IMR-90 (cell line): ENCODE results near the gene TMEM100. TPM values are rescaled to one million over a fixed set of nuclear protein-coding genes. Genes with fewer than 3 reads are reported as not detected.

Experiments
- ATAC-seq: fragments of 200-7000 bp; cut with Tn5 transposase; 2 replicates; pipeline ENCODE4 v1.9.1; 2020; ENCODE audit warnings: low read depth, mild to moderate bottlenecking, moderate library complexity
- BruUV-seq: library from RNA; stranded (reverse); fragments of 400-500 nt; replicated peaks from 2 replicates; lab custom pipeline; 2021; lab: Mats Ljungman, UMichigan
- CTCF ChIA-PET: fragments of 300-600 bp; formaldehyde crosslinking; extraction: SDS; loops from one replicate; lab custom pipeline; 2021; ENCODE audit warnings: antibody characterized with exemption; lab: Yijun Ruan, JAX
- POLR2A ChIA-PET: fragments of 300-600 bp; sonication (Branson Sonifier 250); formaldehyde crosslinking; loops from one replicate; lab custom pipeline; 2022; ENCODE audit warnings: antibody characterized with exemption; ENCODE audit not compliant: unreplicated experiment; lab: Charles Lee
- DNase-seq: peaks from one replicate; pipeline ENCODE4 v3.0.0; 2013
- H2AFZ ChIP-seq: replicated peaks from 2 replicates; pipeline ENCODE3; 2013; ENCODE audit warnings: low read length, mild to moderate bottlenecking; ENCODE audit not compliant: poor library complexity
- H2AK5ac ChIP-seq: 2 replicates; pipeline ENCODE4 v1.6.1; 2013; ENCODE audit warnings: low read depth, low read length, inconsistent platforms
- H2AK9ac ChIP-seq: replicated peaks from 2 replicates; pipeline ENCODE3; 2013; ENCODE audit warnings: mild to moderate bottlenecking, low read depth, low read length, moderate library complexity; ENCODE audit not compliant: poor library complexity
- H2BK120ac ChIP-seq: 2 replicates; pipeline ENCODE4 v1.6.1; 2013; ENCODE audit warnings: low read depth, low read length, inconsistent platforms
- H2BK15ac ChIP-seq: 3 replicates; pipeline ENCODE4 v1.6.1; 2013; ENCODE audit warnings: low read depth, low read length, inconsistent platforms
- H2BK20ac ChIP-seq: 2 replicates; pipeline ENCODE4 v1.6.1; 2013; ENCODE audit warnings: low read depth, mild to moderate bottlenecking, inconsistent platforms, low read length, moderate library complexity
- H2BK5ac ChIP-seq: 2 replicates; pipeline ENCODE4 v1.6.1; 2013; ENCODE audit warnings: mild to moderate bottlenecking, low read depth, low read length, inconsistent platforms; ENCODE audit not compliant: poor library complexity, severe bottlenecking
- H3K14ac ChIP-seq: replicated peaks from 2 replicates; pipeline ENCODE4 v1.6.1; 2013; ENCODE audit warnings: low read depth, low read length, inconsistent platforms
- H3K18ac ChIP-seq: 2 replicates; pipeline ENCODE4 v1.6.1; 2013; ENCODE audit warnings: low read depth, low read length, control low read depth
- H3K23ac ChIP-seq: 2 replicates; pipeline ENCODE4 v1.6.1; 2013; ENCODE audit warnings: low read depth, low read length, inconsistent platforms
- H3K27ac ChIP-seq: 2 replicates; pipeline ENCODE4 v1.5.1; 2013; ENCODE audit warnings: mild to moderate bottlenecking, control low read depth, low read length; ENCODE audit not compliant: insufficient read depth
- H3K27me3 ChIP-seq: 2 replicates; pipeline ENCODE4 v1.6.1; 2013; ENCODE audit warnings: low read length; ENCODE audit not compliant: control insufficient read depth, insufficient read depth
- H3K36me3 ChIP-seq: 2 replicates; pipeline ENCODE4 v1.6.1; 2013; ENCODE audit warnings: low read length, mixed read lengths; ENCODE audit not compliant: control insufficient read depth, insufficient read depth
- H3K4ac ChIP-seq: 2 replicates; pipeline ENCODE4 v1.6.1; 2013; ENCODE audit warnings: low read depth, low read length, inconsistent platforms
- H3K4me1 ChIP-seq: 2 replicates; pipeline ENCODE4 v1.6.1; 2013; ENCODE audit warnings: low read length, mixed read lengths; ENCODE audit not compliant: control insufficient read depth, insufficient read depth
- H3K4me2 ChIP-seq: 2 replicates; pipeline ENCODE4 v1.6.1; 2013; ENCODE audit warnings: low read depth, mild to moderate bottlenecking, control low read depth, low read length, moderate library complexity
- H3K4me3 ChIP-seq: 2 replicates; pipeline ENCODE4 v1.5.1; 2013; ENCODE audit warnings: low read depth, mild to moderate bottlenecking, control low read depth, low read length, moderate library complexity; ENCODE audit not compliant: insufficient read depth
- H3K56ac ChIP-seq: 2 replicates; pipeline ENCODE4 v1.6.1; 2013; ENCODE audit warnings: low read length, inconsistent platforms; ENCODE audit not compliant: insufficient read depth; ENCODE audit errors: extremely low read depth
- H3K79me1 ChIP-seq, 2 experiments: 2 replicates each; pipeline ENCODE4 v1.6.1; 2013; ENCODE audit warnings: low read length in 2 of 2, inconsistent platforms in 1 of 2, low read depth in 1 of 2
- H3K9ac ChIP-seq: 2 replicates; pipeline ENCODE4 v1.6.1; 2013; ENCODE audit warnings: low read depth, low read length, control low read depth
- H3K9me1 ChIP-seq: 2 replicates; pipeline ENCODE4 v1.6.1; 2013; ENCODE audit warnings: low read length, inconsistent platforms; ENCODE audit not compliant: insufficient read depth
- H3K9me3 ChIP-seq: 2 replicates; pipeline ENCODE4 v1.6.1; 2013; ENCODE audit warnings: low read length; ENCODE audit not compliant: control insufficient read depth, insufficient read depth
- H4K20me1 ChIP-seq: 2 replicates; pipeline ENCODE4 v1.6.1; 2013; ENCODE audit warnings: low read length, inconsistent platforms; ENCODE audit not compliant: insufficient read depth
- H4K5ac ChIP-seq: 2 replicates; pipeline ENCODE4 v1.6.1; 2013; ENCODE audit warnings: mild to moderate bottlenecking, low read depth, low read length, control low read depth
- H4K8ac ChIP-seq, 2 experiments: 2 replicates each; pipeline ENCODE4 v1.6.1; 2013; ENCODE audit warnings: low read depth in 2 of 2, low read length in 2 of 2, control low read depth in 1 of 2, inconsistent platforms in 1 of 2
- H4K91ac ChIP-seq: 2 replicates; pipeline ENCODE4 v1.6.1; 2013; ENCODE audit warnings: low read depth, low read length, inconsistent platforms; ENCODE audit not compliant: insufficient read depth
- MAZ ChIP-seq: IDR thresholded peaks from 2 replicates; pipeline ENCODE4 v1.6.1; 2012; ENCODE audit warnings: low read depth, mild to moderate bottlenecking, low read length, improper control_type of control experiment, moderate library complexity, borderline replicate concordance
- NFE2L2 ChIP-seq: fragments of 150-350 bp; IDR thresholded peaks from 2 replicates; pipeline ENCODE4 v1.6.1; 2016; ENCODE audit warnings: low read depth, mild to moderate bottlenecking, low read length
- POLR2A ChIP-seq: IDR thresholded peaks from 2 replicates; pipeline ENCODE4 v1.6.1; 2012; ENCODE audit warnings: mild to moderate bottlenecking, low read depth, low read length
- RCOR1 ChIP-seq: IDR thresholded peaks from 2 replicates; pipeline ENCODE4 v1.6.1; 2012; ENCODE audit warnings: mild to moderate bottlenecking, low read length, improper control_type of control experiment; ENCODE audit not compliant: insufficient replicate concordance
- WGBS, 2 experiments: methylation state at CpG; one replicate each; pipeline versions ENCODE4 v1.1.5 to v1.1.7; 2013; ENCODE audit warnings: missing lambda C conversion rate in 2 of 2; ENCODE audit not compliant: insufficient read length in 1 of 2; ENCODE audit errors: extremely low coverage in 2 of 2; 5-methylcytosine and 5-hydroxymethylcytosine counted together
- dilution Hi-C: fragments of 300-500 bp; cut with HindIII; formaldehyde crosslinking; loops from one replicate; pipeline ENCODE4 v1.14.3; 2018; ENCODE audit warnings: low sequenced_read_pairs; ENCODE audit not compliant: unreplicated experiment
- in situ Hi-C: fragments of 300-500 bp; cut with MboI; formaldehyde crosslinking; loops from 3 replicates; pipeline ENCODE4 v1.14.3; 2019; ENCODE audit warnings: low sequenced_read_pairs, inconsistent platforms, mixed read lengths
- intact Hi-C: fragments of 100-400 bp; cut with micrococcal nuclease; formaldehyde crosslinking; loops from 2 replicates; pipeline ENCODE4 v1.10.0; 2022
- polyA plus RNA-seq, 3 experiments: library from polyadenylated mRNA; depleted of rRNA; stranded (reverse); fragments of >200 nt; gene quantifications; 2 replicates each; pipeline ENCODE4 v1.2.3, GENCODE V29; 2012; ENCODE audit warnings: low replicate concordance in 1 of 3
- total RNA-seq: library from RNA; depleted of rRNA; stranded (reverse); fragments of >200 nt; gene quantifications from 2 replicates; pipeline ENCODE4 v1.2.3, GENCODE V29; 2012

The TMEM100 gene
- total and polyA plus RNA-seq, 2 of the 4 experiments (the other 2 are of a cell fraction), result 0.21 to 0.36 TPM

GRCh38 chr17:55690105-55690508 lies 32.6 kb downstream of the TMEM100 start:
- no peaks in the 10 kb centered on the region for H3K36me3 ChIP-seq
- no peaks in the 10 kb centered on the region for H3K9me1 ChIP-seq
- H4K20me1 ChIP-seq, result no peaks in the 10 kb centered on the region
- BruUV-seq, result no TSS peak
- H3K18ac ChIP-seq, result no peak overlapping the region
- no peak overlapping the region for H2BK120ac ChIP-seq
- no peak overlapping the region for H2BK20ac ChIP-seq
- dilution Hi-C loops (no loop called here), intact Hi-C loops (no loop called here), in situ Hi-C loops (no loop called here)
- H2AK9ac ChIP-seq, result no peak overlapping the region
- no peak overlapping the region for H3K4me2 ChIP-seq
- H4K91ac ChIP-seq, result no peak overlapping the region
- no peak overlapping the region for H4K8ac ChIP-seq
- no peak overlapping the region for H2AK5ac ChIP-seq
- no peak overlapping the region for H3K23ac ChIP-seq
- no peak overlapping the region for H3K56ac ChIP-seq
- ATAC-seq (no peak), DNase-seq (no peak)
- ChIA-PET CTCF (interaction anchor here (0.7 kb wide), 1 partner anchor 1148 kb away, joined by 3 read pairs; no protein-coding TSS in a partner anchor), POLR2A (no interaction called here)
- H3K4me3 ChIP-seq, result no peak overlapping the region
- H3K27ac ChIP-seq, result no peak overlapping the region
- H3K4me1 ChIP-seq, result no peaks in the 10 kb centered on the region
- no peaks in the 10 kb centered on the region for H3K79me1 ChIP-seq
- H3K27me3 ChIP-seq, result no peaks in the 10 kb centered on the region
- TF ChIP-seq NFE2L2, result no peak
- TF ChIP-seq MAZ, result no peak
- no peak for TF ChIP-seq POLR2A
- TF ChIP-seq RCOR1, result no peak
- no peak overlapping the region for H3K9ac ChIP-seq
- no peak overlapping the region for H2BK5ac ChIP-seq
- no peak overlapping the region for H3K14ac ChIP-seq
- H3K9me3 ChIP-seq, result no peaks in the 10 kb centered on the region; the same call in 1 of the 2 replicates
- no CpG with 5 or more reads among the region's 2 CpGs for WGBS, 2 experiments
- no peak overlapping the region for H4K5ac ChIP-seq
- no peak overlapping the region for H2AFZ ChIP-seq
- no peak overlapping the region for H3K4ac ChIP-seq
- no peak overlapping the region for H2BK15ac ChIP-seq
